GM12865 (cell line): ENCODE measurements around the gene TIPARP.

ENCODE experiments used
- DNase-seq: peaks from one replicate; pipeline ENCODE4 v3.0.0; 2010; ENCODE audit warnings: low read depth
- H3K4me3 ChIP-seq: 2 replicates; pipeline ENCODE4 v1.5.1; 2011; ENCODE audit warnings: mild to moderate bottlenecking, low read depth, low read length, control low read depth
- TF ChIP-seq, protein P1 (sequence below): IDR thresholded peaks from 2 replicates; pipeline ENCODE4 v1.5.1; 2011; ENCODE audit warnings: low read length, control low read depth, low read depth, inconsistent platforms; ENCODE audit not compliant: insufficient read depth; ENCODE audit errors: missing control alignments

The TIPARP gene

DNA sequence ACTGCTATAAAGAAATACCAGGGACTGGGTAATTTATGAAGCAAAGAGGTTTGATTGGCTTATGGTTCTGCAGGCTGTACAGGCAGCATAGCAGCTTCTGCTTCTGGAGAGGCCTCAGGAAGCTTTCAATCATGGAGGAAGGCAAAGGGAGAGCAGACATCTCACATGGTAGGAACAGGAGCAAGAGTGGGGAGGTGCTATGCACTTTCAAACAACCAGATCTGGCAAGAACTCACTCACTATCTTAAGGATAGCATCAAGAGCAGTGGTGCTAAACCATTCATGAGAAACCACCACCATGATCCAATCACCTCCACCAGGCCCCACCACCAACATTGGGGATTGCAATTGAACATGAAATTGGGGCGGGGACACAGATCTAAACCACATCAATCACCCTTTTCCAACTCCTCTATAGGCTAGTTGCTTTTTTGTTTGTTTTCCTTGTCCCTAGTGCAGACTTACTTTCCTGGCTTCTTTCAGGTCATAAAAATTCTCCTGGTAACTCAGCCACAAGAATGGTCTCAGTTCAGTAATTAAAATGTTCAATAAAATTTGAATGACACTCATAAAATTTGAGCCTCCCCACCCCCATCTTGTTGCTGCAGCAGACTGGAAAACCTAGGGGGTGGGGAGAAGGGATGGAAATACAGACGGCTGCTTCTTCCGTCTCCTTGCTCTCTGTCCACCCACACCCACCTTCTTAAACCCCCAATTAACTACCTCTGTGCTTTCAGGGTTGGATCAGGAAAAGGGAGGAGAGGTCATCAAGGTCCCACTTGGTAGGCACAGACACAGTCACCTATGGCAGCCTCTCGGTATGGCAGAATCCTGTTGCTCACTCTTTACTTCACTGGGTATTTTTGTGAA lies 16.3 kb upstream of the TIPARP start:
- TF ChIP-seq, protein P1, sequence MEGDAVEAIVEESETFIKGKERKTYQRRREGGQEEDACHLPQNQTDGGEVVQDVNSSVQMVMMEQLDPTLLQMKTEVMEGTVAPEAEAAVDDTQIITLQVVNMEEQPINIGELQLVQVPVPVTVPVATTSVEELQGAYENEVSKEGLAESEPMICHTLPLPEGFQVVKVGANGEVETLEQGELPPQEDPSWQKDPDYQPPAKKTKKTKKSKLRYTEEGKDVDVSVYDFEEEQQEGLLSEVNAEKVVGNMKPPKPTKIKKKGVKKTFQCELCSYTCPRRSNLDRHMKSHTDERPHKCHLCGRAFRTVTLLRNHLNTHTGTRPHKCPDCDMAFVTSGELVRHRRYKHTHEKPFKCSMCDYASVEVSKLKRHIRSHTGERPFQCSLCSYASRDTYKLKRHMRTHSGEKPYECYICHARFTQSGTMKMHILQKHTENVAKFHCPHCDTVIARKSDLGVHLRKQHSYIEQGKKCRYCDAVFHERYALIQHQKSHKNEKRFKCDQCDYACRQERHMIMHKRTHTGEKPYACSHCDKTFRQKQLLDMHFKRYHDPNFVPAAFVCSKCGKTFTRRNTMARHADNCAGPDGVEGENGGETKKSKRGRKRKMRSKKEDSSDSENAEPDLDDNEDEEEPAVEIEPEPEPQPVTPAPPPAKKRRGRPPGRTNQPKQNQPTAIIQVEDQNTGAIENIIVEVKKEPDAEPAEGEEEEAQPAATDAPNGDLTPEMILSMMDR = no peak
- no peak overlapping the region for H3K4me3 ChIP-seq
- no peak for DNase-seq

DNA sequence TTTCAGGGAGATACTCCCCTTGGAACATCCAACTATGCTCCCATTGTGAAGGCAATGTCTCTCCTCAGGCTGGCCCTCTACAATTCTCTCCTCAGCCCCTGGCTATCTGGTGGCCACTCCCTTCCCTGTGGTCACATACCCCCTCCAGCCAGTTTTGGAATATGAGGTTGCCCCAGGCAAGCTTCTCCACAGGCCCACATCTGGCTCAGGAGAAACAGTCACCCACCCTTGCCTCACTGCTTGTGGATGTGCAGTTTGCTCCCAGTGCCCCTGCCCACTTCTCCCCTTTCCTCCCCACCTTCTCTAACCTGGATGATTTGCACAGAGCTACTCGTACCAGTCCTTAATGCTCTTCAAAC lies 15.7 kb upstream of the TIPARP start:
- DNase-seq = no peak
- TF ChIP-seq, protein P1 = no peak
- H3K4me3 ChIP-seq = no peak overlapping the region

DNA sequence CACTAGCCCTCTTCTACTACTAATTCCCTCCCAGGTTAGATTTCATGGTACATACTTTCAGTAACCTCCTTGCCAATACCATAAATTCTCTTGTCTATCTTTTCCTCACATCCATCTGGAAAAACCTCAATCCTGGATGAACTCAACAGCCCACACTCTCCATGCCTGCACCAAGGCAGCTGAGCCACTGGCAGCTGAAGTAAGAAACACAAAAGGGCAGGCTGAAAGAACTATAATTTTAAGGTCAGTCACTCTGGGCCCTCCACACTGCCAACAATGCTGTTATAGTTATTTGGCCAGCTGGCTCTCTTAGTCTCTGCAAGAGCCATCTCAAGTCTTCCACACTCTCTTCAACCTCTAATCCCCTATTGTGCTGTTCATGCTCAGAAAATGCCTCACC lies 15.1 kb upstream of the TIPARP start:
- DNase-seq = no peak
- H3K4me3 ChIP-seq = no peak overlapping the region
- TF ChIP-seq, protein P1 = no peak

DNA sequence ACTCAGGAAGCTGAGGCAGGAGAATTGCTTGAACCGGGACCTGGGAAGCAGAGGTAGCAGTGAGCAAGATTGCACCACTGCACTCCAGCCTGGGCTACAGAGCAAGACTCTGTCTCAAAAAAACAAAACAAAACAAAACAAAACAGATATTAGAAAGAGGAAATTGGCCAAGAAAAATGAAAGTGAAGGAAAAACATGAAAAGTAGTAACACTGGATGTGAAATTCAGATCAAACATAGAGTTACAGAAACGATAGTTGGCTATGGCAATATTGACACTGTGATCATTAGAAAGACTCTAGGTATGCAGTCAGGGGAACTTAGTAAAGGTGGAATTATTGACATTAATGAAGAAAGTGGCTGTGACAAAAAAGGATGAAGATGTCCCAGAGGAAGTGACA lies 13.2 kb upstream of the TIPARP start:
- no peak overlapping the region for H3K4me3 ChIP-seq
- TF ChIP-seq, protein P1 = no peak
- DNase-seq = peak; percentile 49

DNA sequence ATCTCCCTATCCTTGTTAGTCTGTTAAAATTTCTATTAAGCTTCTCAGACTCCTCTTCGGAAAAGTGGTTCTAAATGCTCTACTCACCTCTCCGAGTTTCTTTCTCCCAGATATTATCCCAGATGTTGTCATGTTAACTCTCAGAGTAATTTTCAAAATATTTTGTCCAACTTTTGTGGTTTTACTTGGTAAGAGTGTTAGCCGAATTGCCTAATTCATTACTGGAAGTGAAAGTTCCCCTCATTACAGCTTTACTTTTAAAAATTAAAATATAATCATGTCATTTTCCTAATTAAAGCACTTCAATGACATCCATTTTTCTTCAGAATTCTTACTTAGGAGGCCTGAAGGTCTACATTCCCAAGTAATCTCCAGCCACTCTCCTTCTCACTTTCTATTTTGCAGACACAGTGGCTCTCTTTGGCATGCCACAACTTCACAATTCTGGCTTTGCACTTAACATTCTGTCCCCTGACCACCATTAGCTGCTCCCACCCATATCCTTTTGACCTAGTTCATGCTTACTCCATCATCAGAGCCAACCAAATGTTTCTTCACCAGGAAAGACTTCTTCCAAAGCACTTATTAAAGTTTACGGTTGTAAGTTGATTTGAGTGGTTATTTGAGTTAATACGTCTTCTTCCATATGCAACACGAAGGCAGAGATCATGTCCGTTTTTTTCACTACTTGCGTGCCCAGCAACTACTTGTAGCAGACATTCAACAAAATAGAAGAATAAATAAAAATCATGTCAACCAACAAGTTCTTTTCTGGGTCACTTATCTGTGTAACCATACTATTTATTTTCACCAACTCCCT lies 10.2 kb upstream of the TIPARP start:
- TF ChIP-seq, protein P1 = no peak
- DNase-seq = no peak
- H3K4me3 ChIP-seq = peak overlapping the region; percentile 24; the same call in 1 of the 2 replicates

DNA sequence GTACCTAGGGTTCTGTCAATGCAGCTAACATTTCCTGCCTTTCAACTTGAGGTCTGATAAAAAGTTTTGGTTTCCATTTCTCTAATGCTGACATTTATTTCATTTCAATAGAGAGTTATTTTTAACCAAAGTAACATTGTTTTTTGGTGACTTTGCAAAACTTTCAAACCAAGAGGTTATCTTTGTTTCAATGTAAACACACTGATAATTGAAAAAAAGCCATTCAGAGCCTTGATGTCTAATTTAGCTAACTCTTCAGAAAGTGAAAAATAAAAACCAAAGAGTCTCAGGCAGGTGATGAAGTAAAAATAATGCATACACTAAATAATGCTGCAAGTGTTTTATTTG lies 9.6 kb upstream of the TIPARP start:
- peak overlapping the region; percentile 24; the same call in 1 of the 2 replicates for H3K4me3 ChIP-seq
- TF ChIP-seq, protein P1 = no peak
- peak; percentile 83 for DNase-seq
